ENCODE results near the gene GPR37L1. TPM values are rescaled to one million over a fixed set of nuclear protein-coding genes. Genes with fewer than 3 reads are reported as not detected.
A peak's percentile ranks its signal among the peaks of the same experiment; 100 is the strongest.

GPR37L1 gene
- total and polyA plus RNA-seq, 10 of the 15 experiments (the other 5 are each of a cell fraction or from before 2014, with no cell fraction given): under 0.01 to 0.08 (median 0.02) TPM; not detected in 5

- Histone ChIP-seq H3K9ac (ENCODE audit: control insufficient read depth, insufficient read depth, low read length) (no peak overlapping the region), H3K79me2 (ENCODE audit: control insufficient read depth, insufficient read depth, low read length) (no peaks in the 10 kb centered on the region; the same call in none of the 2 replicates), H3K4me3 (no peak overlapping the region), H3K36me3 (ENCODE audit: control insufficient read depth in 2 of 2, insufficient read depth in 2 of 2, low read length in 1 of 2) (peaks cover 7 to 23% of the 10 kb centered on the region in 2 experiments), H3K9me3 (replicated peaks; ENCODE audit: control insufficient read depth, insufficient read depth, low read length) (no peaks in the 10 kb centered on the region), H3K27ac (ENCODE audit: control insufficient read depth, insufficient read depth) (no peak overlapping the region), H4K20me1 (ENCODE audit: control insufficient read depth, insufficient read depth) (no peaks in the 10 kb centered on the region; the same call in none of the 2 replicates), H3K4me1 (ENCODE audit: control insufficient read depth, insufficient read depth, low read length) (no peaks in the 10 kb centered on the region), H3K27me3 (replicated peaks in 1 of 2; ENCODE audit: control insufficient read depth in 2 of 2, insufficient read depth in 2 of 2, low read length in 1 of 2) (no peaks in the 10 kb centered on the region), H3K4me2 (ENCODE audit: control insufficient read depth, insufficient read depth) (no peak overlapping the region), H2AFZ (ENCODE audit: control insufficient read depth, low read depth, low read length) (no peak overlapping the region)
- BruUV-seq (replicated peaks): no TSS peak
- ATAC-seq (peak; percentile 97), FAIRE-seq (peak; percentile 98), DNase-seq (ENCODE audit: low read depth, low spot score) (no peak)
- ChIA-PET CTCF (interaction anchor here (0.6 to 4.2 kb wide), 39 partner anchors 8 to 637 kb away, joined by 3 to 48 read pairs (median 5); partner anchors contain the start of genes ARL8A, ELF3, GPR37L1 and PTPN7), SMC1A (ENCODE audit: uncharacterized antibody, unreplicated experiment) (interaction anchor here (0.8 to 3.3 kb wide), 11 partner anchors 8 to 154 kb away, joined by 3 to 14 read pairs (median 4); partner anchors contain the start of gene ELF3), POLR2A (interaction anchor here (0.5 to 0.6 kb wide), 2 partner anchors 181 to 614 kb away, joined by 3 read pairs; no protein-coding TSS in a partner anchor), RAD21 (ENCODE audit: unreplicated experiment) (interaction anchor here (0.7 to 2.2 kb wide), 9 partner anchors 8 to 137 kb away, joined by 4 to 11 read pairs (median 5); partner anchors contain the start of gene ELF3)
- intact Hi-C loops (cut with micrococcal nuclease; ENCODE audit: unreplicated experiment): loop anchor here (1.0 kb wide), 1 partner anchor 126 kb away; no protein-coding TSS in a partner anchor
- 15% methylated on average over 15 of the region's 15 CpGs for WGBS (ENCODE audit: insufficient coverage, insufficient replicate concordance, low lambda C conversion rate, missing lambda C conversion rate)
- in situ Hi-C loops (cut with MboI): no loop called here
- TF ChIP-seq SMC3 (IDR thresholded peaks at IDR 0.05; ENCODE audit: borderline replicate concordance, low read length): peak; percentile 58
- no peak for TF ChIP-seq ZBTB4 (CRISPR knock-in tag; IDR thresholded peaks at IDR 0.05)
- peak; percentile 77 to 86 (median 84) for TF ChIP-seq CTCF (IDR thresholded peaks at IDR 0.05 in 2 of 3, conservative IDR thresholded peaks at IDR 0.05 in 1 of 3; ENCODE audit: control insufficient read depth in 2 of 3, extremely low read depth in 1 of 3, insufficient read depth in 1 of 3, low read depth in 3 of 3, low read length in 3 of 3)
- TF ChIP-seq RAD21 (IDR thresholded peaks at IDR 0.05; ENCODE audit: insufficient read depth, low read depth, low read length): peak; percentile 72
- 0 out of 4 replicates have a peak, but pooled peaks of 1 of the 2 experiments have one; percentile 23 for TF ChIP-seq BHLHE40 (IDR thresholded peaks at IDR 0.05; ENCODE audit: borderline replicate concordance in 1 of 2, low read depth in 2 of 2, low read length in 1 of 2)
Measured at GRCh38 chr1:202135221-202135721, 12.6 kb downstream of the GPR37L1 start.
